B cell (primary cell): ENCODE data around the gene ZDHHC14. TPM values are rescaled to one million over a fixed set of nuclear protein-coding genes. Genes with fewer than 3 reads are reported as not detected.

Source experiments
- ATAC-seq: fragments of 200-7000 bp; cut with Tn5 transposase; one replicate; pipeline ENCODE4 v1.10.0; 2021; ENCODE audit warnings: low read depth, mild to moderate bottlenecking, moderate number of reproducible peaks, moderate library complexity
- CTCF ChIA-PET: fragments of 350-600 bp; sonication (Branson Sonifier 250); formaldehyde crosslinking; loops from one replicate; lab custom pipeline; 2021; ENCODE audit warnings: antibody characterized with exemption, inconsistent platforms; lab: Charles Lee
- POLR2A ChIA-PET: fragments of 350-600 bp; sonication (Branson Sonifier 250); formaldehyde crosslinking; loops from one replicate; lab custom pipeline; 2021; ENCODE audit warnings: antibody characterized with exemption; lab: Charles Lee
- DNase-seq: peaks from one replicate; pipeline ENCODE4 v3.0.0; 2013
- H2AFZ ChIP-seq: 2 replicates; pipeline ENCODE4 v1.6.1; 2012; ENCODE audit warnings: mild to moderate bottlenecking, low read depth, low read length; ENCODE audit not compliant: insufficient read depth, poor library complexity, severe bottlenecking
- H3K27ac ChIP-seq, 2 donors: 1 replicate in 1 of 2; 2 replicates in 1 of 2; pipeline ENCODE4 v1.5.1; 2012 to 2013; ENCODE audit warnings: low read length in 2 of 2, mild to moderate bottlenecking in 2 of 2, moderate library complexity in 1 of 2
- H3K27me3 ChIP-seq, 4 experiments: fragments of 200-600 bp in 1 of 4; sonication (generic) in 1 of 4; replicated peaks in 1 of 4; 1 replicate in 2 of 4; 2 replicates in 2 of 4; pipeline versions ENCODE4 v1.6.1 to v1.7.0; 2013 to 2016; ENCODE audit warnings: low read length in 3 of 4, mild to moderate bottlenecking in 2 of 4, mixed read lengths in 1 of 4, moderate library complexity in 1 of 4; ENCODE audit not compliant: insufficient read depth in 4 of 4, control insufficient read depth in 3 of 4; ENCODE audit errors: control extremely low read depth in 1 of 4
- H3K36me3 ChIP-seq, 2 experiments: replicated peaks in 1 of 2; 1 replicate in 1 of 2; 2 replicates in 1 of 2; pipeline versions ENCODE4 v1.6.1 to v1.7.1; 2013; ENCODE audit warnings: low read length in 1 of 2; ENCODE audit not compliant: insufficient read depth in 2 of 2, control insufficient read depth in 1 of 2; ENCODE audit errors: control extremely low read depth in 1 of 2, extremely low read depth in 1 of 2
- H3K4me1 ChIP-seq, 2 donors: fragments of 200-600 bp in 1 of 2; sonication (generic) in 1 of 2; 1 replicate in 1 of 2; 2 replicates in 1 of 2; pipeline versions ENCODE4 v1.5.1 to v1.6.1; 2013 to 2017; ENCODE audit warnings: low read length in 2 of 2; ENCODE audit not compliant: control insufficient read depth in 2 of 2, insufficient read depth in 2 of 2
- H3K4me2 ChIP-seq: replicated peaks from 2 replicates; pipeline ENCODE3; 2012; ENCODE audit warnings: mild to moderate bottlenecking, low read depth, low read length; ENCODE audit not compliant: poor library complexity, severe bottlenecking
- H3K4me3 ChIP-seq, 5 experiments: fragments of 200-600 bp in 1 of 5; sonication (generic) in 1 of 5; 1 replicate in 3 of 5; 2 replicates in 2 of 5; pipeline versions ENCODE4 v1.5.1 to v1.7.0; 2011 to 2016; ENCODE audit warnings: low read length in 4 of 5, mild to moderate bottlenecking in 4 of 5, low read depth in 2 of 5, control low read depth in 1 of 5, moderate library complexity in 1 of 5; ENCODE audit not compliant: insufficient read depth in 1 of 5; ENCODE audit errors: control extremely low read depth in 1 of 5, extremely low read depth in 1 of 5
- H3K79me2 ChIP-seq: fragments of 200-600 bp; sonication (generic); one replicate; pipeline ENCODE4 v1.6.0; 2016; ENCODE audit warnings: low read length; ENCODE audit not compliant: control insufficient read depth, insufficient read depth
- H3K9ac ChIP-seq: fragments of 200-600 bp; sonication (generic); 2 replicates; pipeline ENCODE4 v1.6.1; 2017; ENCODE audit warnings: mild to moderate bottlenecking, low read length, moderate library complexity
- H3K9me3 ChIP-seq, 3 donors: one replicate each; pipeline versions ENCODE4 v1.6.1 to v1.7.1; 2013; ENCODE audit warnings: low read length in 2 of 3; ENCODE audit not compliant: control insufficient read depth in 2 of 3, insufficient read depth in 1 of 3; ENCODE audit errors: control extremely low read depth in 1 of 3
- H4K20me1 ChIP-seq: 2 replicates; pipeline ENCODE4 v1.6.0; 2012; ENCODE audit warnings: mild to moderate bottlenecking, low read length; ENCODE audit not compliant: insufficient read depth, control insufficient read depth, poor library complexity, severe bottlenecking
- H3K27ac Mint-ChIP-seq: one replicate; pipeline ENCODE4 v1.8.0; 2021; ENCODE audit warnings: mixed read lengths
- H3K27me3 Mint-ChIP-seq: one replicate; pipeline ENCODE4 v1.8.0; 2021; ENCODE audit warnings: mixed read lengths
- H3K4me1 Mint-ChIP-seq: one replicate; pipeline ENCODE4 v1.8.0; 2021; ENCODE audit warnings: mixed read lengths
- H3K4me3 Mint-ChIP-seq: one replicate; pipeline ENCODE4 v1.8.0; 2021; ENCODE audit warnings: mixed read lengths
- H3K9me3 Mint-ChIP-seq: one replicate; pipeline ENCODE4 v1.8.0; 2022; ENCODE audit warnings: mixed read lengths; ENCODE audit not compliant: insufficient read depth
- CTCF ChIP-seq: fragments of 200-600 bp; IDR thresholded peaks from one replicate; pipeline ENCODE4 v1.8.0; 2022; ENCODE audit warnings: antibody characterized with exemption, mild to moderate bottlenecking
- EZH2 ChIP-seq: IDR thresholded peaks from 2 replicates; pipeline ENCODE4 v1.6.1; 2012; ENCODE audit warnings: borderline replicate concordance, low read depth, mild to moderate bottlenecking, moderate library complexity, low read length; ENCODE audit not compliant: insufficient read depth, poor library complexity, severe bottlenecking
- WGBS: methylation state at CpG from one replicate; pipeline ENCODE4 v1.1.5; 2013; ENCODE audit warnings: missing lambda C conversion rate; ENCODE audit not compliant: insufficient coverage; 5-methylcytosine and 5-hydroxymethylcytosine counted together
- intact Hi-C: fragments of 100-400 bp; cut with micrococcal nuclease; formaldehyde crosslinking; loops from one replicate; pipeline ENCODE4 v1.10.0; 2022
- polyA plus RNA-seq: library from polyadenylated mRNA; depleted of rRNA; stranded (reverse); fragments of >200 nt; gene quantifications from 2 replicates; pipeline ENCODE4 v1.2.3, GENCODE V29; 2012
- total RNA-seq, 2 donors: library from RNA; stranded (reverse); fragments of 120-200 nt in 1 of 2; gene quantifications; 1 replicate in 1 of 2; 2 replicates in 1 of 2; pipeline versions ENCODE4 v1.2.3 to v1.2.4, GENCODE V29; 2013 to 2022

ZDHHC14 gene
- total and polyA plus RNA-seq, 2 donors (not counting 1 experiment from before 2014, with no cell fraction given), result 8.8 to 50.4 TPM

GRCh38 chr6:157665180-157665579 is 284.2 kb downstream of the ZDHHC14 start:
- DNase-seq (no peak), ATAC-seq (no peak)
- peaks cover 0 to 23% of the 10 kb centered on the region in 2 experiments for H3K36me3 ChIP-seq
- CTCF ChIA-PET, result interaction anchor here (0.9 to 8.4 kb wide), 12 partner anchors 11 to 407 kb away, joined by 3 to 155 read pairs (median 8); no protein-coding TSS in a partner anchor
- no peak overlapping the region for H3K4me3 Mint-ChIP-seq
- no peaks in the 10 kb centered on the region for H4K20me1 ChIP-seq
- peaks cover 9 to 10% of the 10 kb centered on the region in 2 donors for H3K4me1 ChIP-seq
- no peak overlapping the region for H3K4me2 ChIP-seq
- H3K27ac Mint-ChIP-seq, result no peak overlapping the region
- POLR2A ChIA-PET, result no interaction called here
- TF ChIP-seq EZH2 (no peak), CTCF (no peak)
- H2AFZ ChIP-seq, result no peak overlapping the region
- H3K4me3 ChIP-seq, result no peak overlapping the region
- intact Hi-C loops, result loop anchor here (5.0 to 10.0 kb wide), 3 partner anchors 68 to 210 kb away; no protein-coding TSS in a partner anchor
- H3K27me3 Mint-ChIP-seq, result no peaks in the 10 kb centered on the region
- no CpG with 5 or more reads among the region's 3 CpGs for WGBS
- H3K27ac ChIP-seq, result no peak overlapping the region
- H3K79me2 ChIP-seq, result no peaks in the 10 kb centered on the region
- no peaks in the 10 kb centered on the region for H3K9me3 Mint-ChIP-seq
- no peak overlapping the region for H3K9ac ChIP-seq
- no peaks in the 10 kb centered on the region for H3K9me3 ChIP-seq
- H3K4me1 Mint-ChIP-seq, result peaks cover 8% of the 10 kb centered on the region
- no peaks in the 10 kb centered on the region for H3K27me3 ChIP-seq

GRCh38 chr6:157666729-157667128 is 285.7 kb downstream of the ZDHHC14 start:
- no peak overlapping the region for H3K27ac ChIP-seq
- Mint-ChIP-seq H3K27ac (no peak overlapping the region), H3K27me3 (no peaks in the 10 kb centered on the region), H3K4me1 (peaks cover 8% of the 10 kb centered on the region), H3K4me3 (no peak overlapping the region), H3K9me3 (no peaks in the 10 kb centered on the region)
- peaks cover 9 to 10% of the 10 kb centered on the region in 2 donors for H3K4me1 ChIP-seq
- TF ChIP-seq EZH2, result no peak
- TF ChIP-seq CTCF, result no peak
- no peak overlapping the region for H3K9ac ChIP-seq
- no peak for ATAC-seq
- ChIA-PET CTCF (interaction anchor here (0.6 to 8.4 kb wide), 46 partner anchors 8 to 743 kb away, joined by 3 to 155 read pairs (median 5); partner anchors contain the start of gene TMEM242), POLR2A (no interaction called here)
- no peak for DNase-seq
- no peak overlapping the region for H3K4me3 ChIP-seq
- no peaks in the 10 kb centered on the region for H3K27me3 ChIP-seq
- intact Hi-C loops, result loop anchor here (1.0 to 10.0 kb wide), 7 partner anchors 69 to 352 kb away; partner anchors contain the start of gene ZDHHC14
- no peaks in the 10 kb centered on the region for H3K79me2 ChIP-seq
- no CpG with 5 or more reads among the region's 3 CpGs for whole genome bisulfite sequencing
- no peak overlapping the region for H3K4me2 ChIP-seq
- peaks cover 0 to 14% of the 10 kb centered on the region in 2 experiments for H3K36me3 ChIP-seq
- no peaks in the 10 kb centered on the region for H4K20me1 ChIP-seq
- no peaks in the 10 kb centered on the region for H3K9me3 ChIP-seq
- no peak overlapping the region for H2AFZ ChIP-seq
